Mucosa of descending colon (tissue), 3 donors: ENCODE results near the gene C17orf114.

Experiments
- ATAC-seq: fragments of 200-7000 bp; cut with Tn5 transposase; one replicate; pipeline ENCODE4 v1.9.1; 2020; ENCODE audit warnings: mild to moderate bottlenecking, moderate library complexity
- DNase-seq, 3 donors: peaks; one replicate each; pipeline ENCODE4 v3.0.0-alpha.2; 2020
- H3K36me3 ChIP-seq: fragments of 200-600 bp; one replicate; pipeline ENCODE4 v1.8.0; 2021; ENCODE audit warnings: low read depth, mild to moderate bottlenecking
- H3K4me1 ChIP-seq: fragments of 200-600 bp; one replicate; pipeline ENCODE4 v1.8.0; 2021; ENCODE audit warnings: low read depth, mild to moderate bottlenecking
- H3K4me3 ChIP-seq: fragments of 200-600 bp; one replicate; pipeline ENCODE4 v1.8.0; 2021; ENCODE audit warnings: mild to moderate bottlenecking
- H3K9me3 ChIP-seq: fragments of 200-600 bp; one replicate; pipeline ENCODE4 v1.8.0; 2021; ENCODE audit warnings: mild to moderate bottlenecking
- CTCF ChIP-seq: fragments of 200-600 bp; IDR thresholded peaks from one replicate; pipeline ENCODE4 v1.8.0; 2022; ENCODE audit warnings: antibody characterized with exemption, mild to moderate bottlenecking
- intact Hi-C, 2 donors: fragments of 100-400 bp; cut with DNase I in 1 of 2; cut with micrococcal nuclease in 1 of 2; formaldehyde crosslinking; loops; one replicate each; pipeline versions ENCODE4 v1.11.0 to v1.11.1; 2022; cut with DNase I, micrococcal nuclease
- donor health status: DM: no; HTN: no; CAD: no; lungs with moderate emphysema.
- donor health status: DM: no; HTN: no; CAD: no.
- donor health status: DM: no; HTN: yes; CAD: no.

Gene C17orf114

GRCh38 chr17:4771519-4772234, 30.5 kb downstream of the C17orf114 start, which contains the start of gene TM4SF5:
TSS of gene TM4SF5 (plus strand) at chr17:4771886. CDS start at chr17:4771923, 37 bp downstream.
- DNase-seq = peak; percentile 81 to 92 (median 86)
- peaks cover 11% of the 10 kb centered on the region for H3K4me1 ChIP-seq
- H3K4me3 ChIP-seq = no peak within 1 kb of the TSS
- H3K36me3 ChIP-seq = no peaks in the 10 kb centered on the region
- intact Hi-C loops = no loop called here
- no peak for TF ChIP-seq CTCF
- H3K9me3 ChIP-seq = no peaks in the 10 kb centered on the region
- ATAC-seq = peak; percentile 98

GRCh38 chr17:4769628-4770027, 32.5 kb downstream of the C17orf114 start:
- no peak for ATAC-seq

GRCh38 chr17:4768298-4768697, 33.8 kb downstream of the C17orf114 start:
- intact Hi-C loops = no loop called here
- no peaks in the 10 kb centered on the region for H3K9me3 ChIP-seq
- peaks cover 11% of the 10 kb centered on the region for H3K4me1 ChIP-seq
- no peaks in the 10 kb centered on the region for H3K36me3 ChIP-seq
- no peak overlapping the region for H3K4me3 ChIP-seq
- no peak for TF ChIP-seq CTCF
- DNase-seq = no peak
- no peak for ATAC-seq

More at GRCh38 chr17:4769628-4770027, 32.5 kb downstream of the C17orf114 start:
- H3K4me3 ChIP-seq = no peak overlapping the region
- DNase-seq = no peak
- H3K9me3 ChIP-seq = no peaks in the 10 kb centered on the region
- H3K36me3 ChIP-seq = no peaks in the 10 kb centered on the region
- H3K4me1 ChIP-seq = peaks cover 11% of the 10 kb centered on the region
- intact Hi-C loops = no loop called here
- no peak for TF ChIP-seq CTCF

- intact Hi-C loops = no loop called here
- no peak for TF ChIP-seq CTCF
- no peak for ATAC-seq
These were observed 35.4 kb downstream of the C17orf114 start for GRCh38 chr17:4766723-4767122.

GRCh38 chr17:4766201-4766600, 35.9 kb downstream of the C17orf114 start:
- ATAC-seq (no peak), DNase-seq (no peak)
- TF ChIP-seq CTCF = no peak
- no peaks in the 10 kb centered on the region for H3K4me1 ChIP-seq
- H3K36me3 ChIP-seq = no peaks in the 10 kb centered on the region
- no peaks in the 10 kb centered on the region for H3K9me3 ChIP-seq
- intact Hi-C loops = no loop called here
- H3K4me3 ChIP-seq = no peak overlapping the region

More at GRCh38 chr17:4766723-4767122, 35.4 kb downstream of the C17orf114 start:
- Histone ChIP-seq H3K36me3 (no peaks in the 10 kb centered on the region), H3K9me3 (no peaks in the 10 kb centered on the region), H3K4me1 (peaks cover 1% of the 10 kb centered on the region), H3K4me3 (no peak overlapping the region)
- no peak for DNase-seq
